Measurements from ENCODE around the gene PPP4R4.

- TF ChIP-seq, protein P1, sequence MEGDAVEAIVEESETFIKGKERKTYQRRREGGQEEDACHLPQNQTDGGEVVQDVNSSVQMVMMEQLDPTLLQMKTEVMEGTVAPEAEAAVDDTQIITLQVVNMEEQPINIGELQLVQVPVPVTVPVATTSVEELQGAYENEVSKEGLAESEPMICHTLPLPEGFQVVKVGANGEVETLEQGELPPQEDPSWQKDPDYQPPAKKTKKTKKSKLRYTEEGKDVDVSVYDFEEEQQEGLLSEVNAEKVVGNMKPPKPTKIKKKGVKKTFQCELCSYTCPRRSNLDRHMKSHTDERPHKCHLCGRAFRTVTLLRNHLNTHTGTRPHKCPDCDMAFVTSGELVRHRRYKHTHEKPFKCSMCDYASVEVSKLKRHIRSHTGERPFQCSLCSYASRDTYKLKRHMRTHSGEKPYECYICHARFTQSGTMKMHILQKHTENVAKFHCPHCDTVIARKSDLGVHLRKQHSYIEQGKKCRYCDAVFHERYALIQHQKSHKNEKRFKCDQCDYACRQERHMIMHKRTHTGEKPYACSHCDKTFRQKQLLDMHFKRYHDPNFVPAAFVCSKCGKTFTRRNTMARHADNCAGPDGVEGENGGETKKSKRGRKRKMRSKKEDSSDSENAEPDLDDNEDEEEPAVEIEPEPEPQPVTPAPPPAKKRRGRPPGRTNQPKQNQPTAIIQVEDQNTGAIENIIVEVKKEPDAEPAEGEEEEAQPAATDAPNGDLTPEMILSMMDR (IDR thresholded peaks at IDR 0.05), result no peak
- TF ChIP-seq POLR2AphosphoS5 (IDR thresholded peaks at IDR 0.05), result no peak
- no peak for TF ChIP-seq POLR2A (IDR thresholded peaks at IDR 0.05)
- TF ChIP-seq EP300 (IDR thresholded peaks at IDR 0.05), result no peak
Observed at GRCh38 chr14:94284221-94284620, 110.1 kb downstream of the PPP4R4 start.
